ENCODE data around the gene METTL16. TPM values are rescaled to one million over a fixed set of nuclear protein-coding genes. Genes with fewer than 3 reads are reported as not detected.

The METTL16 gene
- polyA plus RNA-seq, 1 donor (not counting 4 experiments of a cell fraction or from before 2014, with no cell fraction given): 16.6 TPM

GRCh38 chr17:2368359-2368758, 143.3 kb downstream of the METTL16 start:
- DNase-seq (ENCODE audit: low read depth, low spot score): no peak

DNA sequence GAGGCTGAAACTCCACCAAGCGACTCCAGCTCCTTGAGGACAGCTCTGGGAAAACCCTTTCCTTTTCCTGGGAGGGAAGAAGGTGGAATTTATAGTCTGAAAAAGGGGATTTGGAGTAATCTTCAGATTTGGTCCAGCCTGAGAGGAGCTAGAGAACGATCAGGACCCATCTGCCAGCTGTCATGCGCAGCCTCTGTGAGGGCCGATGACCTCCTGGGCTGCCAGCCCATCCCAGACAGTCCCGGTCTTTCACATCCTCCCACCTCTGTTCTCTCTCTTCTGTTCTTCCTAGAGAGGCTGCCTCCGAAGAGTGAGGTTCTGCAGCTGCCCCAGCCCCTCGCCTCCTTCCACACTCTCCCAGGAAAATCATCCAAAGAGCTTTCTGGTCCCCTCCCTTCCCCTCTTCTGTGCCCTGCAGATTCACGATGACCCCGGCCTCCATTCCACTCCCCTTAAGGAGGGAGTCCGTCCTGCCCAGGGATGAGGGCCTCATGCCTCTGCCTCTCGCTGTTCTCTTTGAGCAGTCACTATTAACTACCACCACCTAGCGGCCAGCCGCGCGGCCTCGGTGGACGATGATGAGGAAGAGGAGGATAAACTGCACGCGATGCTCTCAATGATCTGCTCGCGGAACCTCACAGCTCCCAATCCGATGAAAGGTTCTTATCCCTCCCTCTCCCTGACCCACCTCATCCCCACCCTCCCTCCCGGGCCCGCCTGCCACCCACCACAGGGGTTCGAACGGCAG, 144.8 kb downstream of the METTL16 start:
- FAIRE-seq: no peak
- Histone ChIP-seq H3K9me3 (ENCODE audit: control insufficient read depth, low read depth, low read length) (no peaks in the 10 kb centered on the region), H3K9me1 (ENCODE audit: control insufficient read depth, extremely low read depth, insufficient read depth, low read length) (no peaks in the 10 kb centered on the region), H3K4me1 (ENCODE audit: control insufficient read depth, extremely low read depth, insufficient read depth, low read length) (no peaks in the 10 kb centered on the region), H3K27me3 (ENCODE audit: control insufficient read depth, extremely low read depth, insufficient read depth, low read length) (no peaks in the 10 kb centered on the region), H3K9ac (ENCODE audit: control insufficient read depth, extremely low read depth, insufficient read depth, low read length) (no peak overlapping the region), H3K4me2 (ENCODE audit: control insufficient read depth, extremely low read depth, insufficient read depth, low read depth, low read length) (no peak overlapping the region), H4K20me1 (ENCODE audit: control insufficient read depth, extremely low read depth, insufficient read depth, low read length) (peaks cover 2% of the 10 kb centered on the region), H3K79me2 (ENCODE audit: control insufficient read depth, insufficient read depth, low read length) (no peaks in the 10 kb centered on the region), H3K36me3 (ENCODE audit: control insufficient read depth in 2 of 2, extremely low read depth in 1 of 2, insufficient read depth in 2 of 2, low read length in 2 of 2) (peaks cover 5 to 14% of the 10 kb centered on the region in 2 experiments), H3K27ac (ENCODE audit: control insufficient read depth, insufficient read depth, low read length) (no peak overlapping the region), H3K4me3 (ENCODE audit: control insufficient read depth in 2 of 3, extremely low read depth in 1 of 3, insufficient read depth in 2 of 3, low read depth in 1 of 3, low read length in 3 of 3) (no peak overlapping the region), H2AFZ (ENCODE audit: control insufficient read depth, low read length) (no peak overlapping the region)
- no peak for TF ChIP-seq EZH2 (IDR thresholded peaks at IDR 0.05; ENCODE audit: low read length)
- dilution Hi-C loops (cut with MboI; ENCODE audit: extremely low pct_ligation_motif_present, low sequenced_read_pairs): no loop called here
- DNase-seq (ENCODE audit: low read depth, low spot score): no peak

More at GRCh38 chr17:2368359-2368758, 143.3 kb downstream of the METTL16 start:
- Histone ChIP-seq H3K4me1 (ENCODE audit: control insufficient read depth, extremely low read depth, insufficient read depth, low read length) (no peaks in the 10 kb centered on the region), H3K36me3 (ENCODE audit: control insufficient read depth in 2 of 2, extremely low read depth in 1 of 2, insufficient read depth in 2 of 2, low read length in 2 of 2) (peaks cover 5 to 11% of the 10 kb centered on the region in 2 experiments), H3K9me3 (ENCODE audit: control insufficient read depth, low read depth, low read length) (no peaks in the 10 kb centered on the region), H3K4me2 (ENCODE audit: control insufficient read depth, extremely low read depth, insufficient read depth, low read depth, low read length) (no peak overlapping the region), H3K27me3 (ENCODE audit: control insufficient read depth, extremely low read depth, insufficient read depth, low read length) (no peaks in the 10 kb centered on the region), H3K9ac (ENCODE audit: control insufficient read depth, extremely low read depth, insufficient read depth, low read length) (no peak overlapping the region), H4K20me1 (ENCODE audit: control insufficient read depth, extremely low read depth, insufficient read depth, low read length) (peaks cover 2% of the 10 kb centered on the region), H3K4me3 (ENCODE audit: control insufficient read depth in 2 of 3, extremely low read depth in 1 of 3, insufficient read depth in 2 of 3, low read depth in 1 of 3, low read length in 3 of 3) (no peak overlapping the region), H3K79me2 (ENCODE audit: control insufficient read depth, insufficient read depth, low read length) (no peaks in the 10 kb centered on the region), H2AFZ (ENCODE audit: control insufficient read depth, low read length) (no peak overlapping the region), H3K27ac (ENCODE audit: control insufficient read depth, insufficient read depth, low read length) (no peak overlapping the region), H3K9me1 (ENCODE audit: control insufficient read depth, extremely low read depth, insufficient read depth, low read length) (no peaks in the 10 kb centered on the region)
- FAIRE-seq: no peak
- no peak for TF ChIP-seq EZH2 (IDR thresholded peaks at IDR 0.05; ENCODE audit: low read length)
- TF ChIP-seq CTCF (optimal IDR thresholded peaks at IDR 0.05 in 1 of 3, IDR thresholded peaks at IDR 0.05 in 1 of 3, conservative IDR thresholded peaks at IDR 0.05 in 1 of 3; ENCODE audit: extremely low read depth in 1 of 3, insufficient read depth in 2 of 3, low read length in 3 of 3): no peak
- dilution Hi-C loops (cut with MboI; ENCODE audit: extremely low pct_ligation_motif_present, low sequenced_read_pairs): no loop called here

Small RNA genes lying within 50 kb of the gene (small RNA-seq; reads per million reads assigned to genes)
- gene AC006435.3 (ENCODE audit: insufficient read length in 3 of 3, low read depth in 3 of 3, low replicate concordance in 1 of 3): 0 reads per million in 3 experiments
- gene AC006435.4 (ENCODE audit: insufficient read length in 3 of 3, low read depth in 3 of 3, low replicate concordance in 1 of 3): 0 reads per million in 3 experiments
- 0 reads per million in 3 experiments for gene AC006435.5 (ENCODE audit: insufficient read length in 3 of 3, low read depth in 3 of 3, low replicate concordance in 1 of 3)

Other genes with a start within 250 kb of the METTL16 start
- gene SMG6, start 208.1 kb downstream of the METTL16 start, polyA plus RNA-seq: 3.6 to 6.3 TPM (median 4.0 TPM) in 3 replicates
- 13.1 to 18.7 TPM (median 17.7 TPM) in 3 replicates for gene SRR, start 207.9 kb downstream of the METTL16 start, polyA plus RNA-seq
- gene TSR1, start 175.4 kb downstream of the METTL16 start, polyA plus RNA-seq: 12.2 to 24.7 TPM (median 17.1 TPM) in 3 replicates
- gene SGSM2, start 174.4 kb downstream of the METTL16 start, polyA plus RNA-seq: 16.4 to 39.4 TPM (median 20.1 TPM) in 3 replicates
- gene MNT, start 110.8 kb downstream of the METTL16 start, polyA plus RNA-seq: 2.0 to 3.6 TPM (median 2.3 TPM) in 3 replicates
- 88.6 to 119 TPM (median 96.5 TPM) in 3 replicates for gene PAFAH1B1, start 81.8 kb upstream of the METTL16 start, polyA plus RNA-seq
- 24.0 to 50.7 TPM (median 31.4 TPM) in 3 replicates for gene CLUH, start 199.9 kb upstream of the METTL16 start, polyA plus RNA-seq
- gene CCDC92B, start 237.8 kb upstream of the METTL16 start, polyA plus RNA-seq: 0.01 TPM in 1 of 3 replicates, not detected in the others